ENCODE results near the gene OSBPL6.

Gene OSBPL6

GRCh38 chr2:178229927-178230326 is 35.6 kb downstream of the OSBPL6 start:
- in situ Hi-C loops (cut with HindIII; ENCODE audit: low sequenced_read_pairs), result no loop called here
- H3K4me3 ChIP-seq (ENCODE audit: low read depth, low read length), result no peak overlapping the region
- TF ChIP-seq CTCF (IDR thresholded peaks at IDR 0.05; ENCODE audit: low read depth, low read length, missing control alignments), result no peak
- DNase-seq (ENCODE audit: low read depth), result no peak

- in situ Hi-C loops (cut with HindIII; ENCODE audit: low sequenced_read_pairs), result no loop called here
- no peak overlapping the region for H3K4me3 ChIP-seq (ENCODE audit: low read depth, low read length)
- no peak for TF ChIP-seq CTCF (IDR thresholded peaks at IDR 0.05; ENCODE audit: low read depth, low read length, missing control alignments)
- no peak for DNase-seq (ENCODE audit: low read depth)
Observed at GRCh38 chr2:178230396-178230795, 36.1 kb downstream of the OSBPL6 start.

GRCh38 chr2:178233428-178233827 is 39.1 kb downstream of the OSBPL6 start:
- TF ChIP-seq CTCF (IDR thresholded peaks at IDR 0.05; ENCODE audit: low read depth, low read length, missing control alignments), result no peak
- in situ Hi-C loops (cut with HindIII; ENCODE audit: low sequenced_read_pairs), result no loop called here
- H3K4me3 ChIP-seq (ENCODE audit: low read depth, low read length), result no peak overlapping the region
- no peak for DNase-seq (ENCODE audit: low read depth)

- no peak for TF ChIP-seq CTCF (IDR thresholded peaks at IDR 0.05; ENCODE audit: low read depth, low read length, missing control alignments)
- in situ Hi-C loops (cut with HindIII; ENCODE audit: low sequenced_read_pairs), result no loop called here
- no peak for DNase-seq (ENCODE audit: low read depth)
- H3K4me3 ChIP-seq (ENCODE audit: low read depth, low read length), result no peak overlapping the region
Observed at GRCh38 chr2:178234648-178235047, 40.3 kb downstream of the OSBPL6 start.

GRCh38 chr2:178237488-178238153 is 43.3 kb downstream of the OSBPL6 start:
- in situ Hi-C loops (cut with HindIII; ENCODE audit: low sequenced_read_pairs), result no loop called here
- no peak for TF ChIP-seq CTCF (IDR thresholded peaks at IDR 0.05; ENCODE audit: low read depth, low read length, missing control alignments)
- DNase-seq (ENCODE audit: low read depth), result no peak
- H3K4me3 ChIP-seq (ENCODE audit: low read depth, low read length), result no peak overlapping the region

GRCh38 chr2:178238154-178238521 is 43.8 kb downstream of the OSBPL6 start:
- in situ Hi-C loops (cut with HindIII; ENCODE audit: low sequenced_read_pairs), result no loop called here

More at GRCh38 chr2:178238154-178238521, 43.8 kb downstream of the OSBPL6 start:
- no peak overlapping the region for H3K4me3 ChIP-seq (ENCODE audit: low read depth, low read length)
- no peak for TF ChIP-seq CTCF (IDR thresholded peaks at IDR 0.05; ENCODE audit: low read depth, low read length, missing control alignments)
- DNase-seq (ENCODE audit: low read depth), result no peak

Data from astrocyte of the cerebellum (primary cell).